Endometrial microvascular endothelial cells (primary cell): ENCODE results near the gene EPHB2. TPM values are rescaled to one million over a fixed set of nuclear protein-coding genes. Genes with fewer than 3 reads are reported as not detected.
"Not testable (repeated sequence)": the region's sequence is repeated elsewhere in the genome, so short reads cannot be mapped to it uniquely, and the experiment has no call there.

Experiments
- in situ Hi-C: cut with HindIII; loops from 2 replicates; pipeline ENCODE4 v1.10.0; 2017; ENCODE audit warnings: low sequenced_read_pairs, low pct_unique_long_range_greater_than_20kb; ENCODE audit errors: inconsistent ontology term
- total RNA-seq: library from RNA; depleted of rRNA; stranded (reverse); fragments of >200 nt; gene quantifications from one replicate; pipeline ENCODE4 v1.2.3, GENCODE V29; 2015; ENCODE audit errors: inconsistent ontology term

The EPHB2 gene
- total RNA-seq, 1 donor from 2014 or later: 84.5 TPM

DNA sequence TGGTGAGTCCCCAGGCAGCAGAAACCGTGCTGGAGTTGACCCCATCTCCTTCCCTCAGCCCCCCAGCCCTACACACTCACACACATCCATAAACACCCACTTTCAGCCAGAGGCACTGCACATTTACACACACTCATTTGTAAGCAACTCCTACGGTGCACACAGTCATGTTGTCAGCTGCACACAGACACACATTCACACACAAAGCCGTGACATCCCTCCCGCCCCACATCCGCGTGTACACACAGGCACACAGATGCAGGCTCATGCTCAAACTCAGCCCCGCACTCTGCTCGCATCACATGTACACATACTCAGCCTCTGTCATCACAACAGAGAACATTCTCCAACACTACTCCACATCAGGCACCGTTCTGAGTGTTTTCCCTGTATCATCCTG, 214.5 kb downstream of the EPHB2 start:
- in situ Hi-C loops: no loop called here

- in situ Hi-C loops: no loop called here
These were observed 219.7 kb downstream of the EPHB2 start for GRCh38 chr1:22930240-22930912.

DNA sequence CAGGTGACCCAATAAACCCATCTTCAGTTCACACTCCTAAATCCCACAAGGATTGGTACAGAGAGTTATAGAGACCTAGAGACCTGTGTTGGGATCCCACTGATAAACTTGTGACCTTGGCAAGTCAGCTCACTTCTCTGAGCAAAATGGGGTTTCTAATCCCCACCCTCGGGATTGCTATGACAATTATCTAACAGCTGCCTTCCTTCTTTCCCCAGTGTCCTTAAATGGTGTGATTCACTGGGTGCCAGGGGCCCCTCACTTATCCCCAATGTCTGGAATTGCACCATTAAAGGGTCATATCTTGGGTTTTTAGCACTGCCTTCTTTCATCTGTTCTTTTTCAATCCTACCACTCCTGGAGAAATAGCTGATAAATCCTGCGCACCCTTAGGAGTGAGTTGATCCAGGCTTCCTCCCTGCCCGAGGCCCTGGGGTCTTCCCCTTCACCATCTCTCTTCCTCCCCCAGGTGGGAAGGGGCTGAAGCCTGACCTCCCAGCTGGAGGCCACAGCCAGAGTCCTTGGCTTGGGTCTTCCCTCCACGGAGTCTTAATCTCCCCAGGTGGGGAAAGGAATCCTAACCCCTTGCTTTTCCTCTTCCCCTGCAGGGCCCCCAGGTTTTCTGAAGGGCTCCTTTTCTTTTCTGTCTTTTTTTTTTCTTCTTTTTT, 222.3 kb downstream of the EPHB2 start:
- in situ Hi-C loops: no loop called here

DNA sequence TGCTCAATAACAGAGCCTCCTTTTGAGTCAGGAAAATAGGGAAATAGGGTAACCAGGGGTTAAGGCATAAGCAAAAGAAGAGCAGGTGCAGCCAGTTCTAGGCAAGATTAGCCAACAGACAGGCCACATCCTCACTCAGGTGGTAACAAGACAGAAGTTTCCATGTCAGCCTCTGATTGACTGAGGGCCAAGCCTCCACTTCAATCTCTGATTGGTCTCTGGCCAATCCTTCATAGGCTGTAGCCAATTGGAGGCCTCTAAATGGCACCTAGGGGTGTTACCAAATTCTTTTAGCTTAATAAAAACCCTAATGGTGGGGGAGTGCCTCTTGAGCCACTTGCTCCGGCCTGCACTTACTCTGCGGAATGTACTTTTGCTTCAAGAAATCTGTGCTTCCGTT, 224.8 kb downstream of the EPHB2 start:
- in situ Hi-C loops: no loop called here

DNA sequence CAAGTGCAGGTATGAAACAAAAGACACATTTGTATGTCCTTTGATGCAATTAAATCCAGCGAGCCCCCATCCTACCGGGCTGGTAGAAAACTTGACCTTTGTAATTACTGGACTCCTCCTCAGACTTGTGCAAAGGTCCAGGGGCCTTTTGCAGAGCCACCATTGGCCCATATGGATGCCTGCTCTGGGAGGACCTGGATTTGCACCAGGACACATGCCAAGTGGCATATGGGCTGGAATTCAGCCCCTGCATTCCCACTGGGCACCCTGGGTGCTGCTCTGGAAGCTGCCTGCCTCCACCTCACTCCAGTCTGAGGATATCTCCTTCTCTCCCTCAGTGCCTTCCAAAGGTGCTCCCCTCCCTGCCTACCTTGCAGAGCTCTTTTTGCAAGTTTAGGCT, 226.0 kb downstream of the EPHB2 start:
- in situ Hi-C loops: no loop called here

DNA sequence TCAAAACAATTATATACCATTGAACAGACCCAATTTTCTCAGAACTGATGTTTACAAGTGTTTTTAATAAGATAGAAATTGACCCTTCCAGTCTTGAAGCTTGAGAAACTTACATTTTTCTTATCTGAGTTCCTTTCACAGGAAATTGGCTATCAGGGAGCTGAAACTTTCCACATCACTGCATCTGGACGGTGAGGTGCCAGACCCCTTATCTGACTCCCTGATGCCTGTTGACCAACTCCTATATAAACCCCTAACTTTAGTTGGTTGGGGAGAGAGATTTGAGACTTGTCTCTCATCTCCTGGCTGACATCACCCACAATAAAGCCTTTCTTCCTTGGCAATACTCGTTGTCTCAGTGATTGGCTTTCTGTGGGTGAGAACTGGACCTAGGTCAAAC, 230.6 kb downstream of the EPHB2 start:
- in situ Hi-C loops: no loop called here

DNA sequence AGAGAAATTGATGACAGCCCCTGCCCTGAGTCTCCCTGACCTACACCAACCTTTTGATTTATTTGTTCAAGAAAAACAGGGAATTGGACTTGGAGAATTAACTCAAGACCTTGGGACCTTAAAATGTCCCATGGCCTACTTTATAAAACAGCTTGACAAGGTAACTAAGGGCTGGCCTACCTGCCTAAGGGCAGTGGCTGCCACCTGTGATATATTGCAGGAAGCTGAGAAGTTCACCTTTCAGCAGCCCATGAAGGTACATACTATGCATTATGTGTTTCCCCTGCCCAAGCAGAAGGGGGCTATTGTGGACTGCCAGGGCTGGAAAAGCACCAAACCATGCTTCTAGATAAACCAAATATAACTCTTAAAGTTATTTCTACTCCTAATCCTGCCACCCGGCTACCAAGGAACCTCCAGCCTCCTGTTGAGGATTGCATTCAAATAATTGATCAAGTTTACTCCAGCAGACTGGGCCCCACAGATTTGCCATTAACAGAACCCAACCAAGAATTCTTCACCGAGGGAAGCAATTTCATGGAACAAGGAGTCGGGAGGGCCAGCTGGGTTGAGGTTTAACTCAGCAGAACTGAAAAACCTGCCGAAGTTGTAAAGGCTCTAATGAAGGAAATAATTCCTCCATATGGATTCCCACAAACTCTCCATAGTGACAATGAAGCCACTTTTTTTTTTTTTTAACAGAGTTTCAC, 233.9 kb downstream of the EPHB2 start:
- in situ Hi-C loops: no loop called here

DNA sequence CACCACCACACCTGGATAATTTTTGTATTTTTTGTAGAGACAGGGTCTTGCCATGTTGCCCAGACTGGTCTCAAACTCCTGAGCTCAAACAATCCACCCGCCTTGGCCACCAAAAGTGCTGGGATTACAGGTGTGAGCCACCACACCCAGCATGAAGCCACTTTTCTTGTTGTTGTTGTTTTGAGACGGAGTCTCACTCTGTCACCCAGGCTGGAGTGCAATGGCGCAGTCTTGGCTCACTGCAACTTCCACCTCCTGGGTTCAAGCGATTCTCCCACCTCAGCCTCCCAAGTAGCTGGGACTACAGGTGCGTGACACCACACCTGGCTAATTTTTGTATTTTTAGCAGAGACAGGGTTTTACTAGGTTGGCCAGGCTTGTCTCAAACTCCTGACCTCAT, 234.5 kb downstream of the EPHB2 start:
- in situ Hi-C loops: not testable (repeated sequence)

GRCh38 chr1:22949822-22950331, 239.2 kb downstream of the EPHB2 start:
- in situ Hi-C loops: no loop called here

GRCh38 chr1:22951796-22952195, 241.2 kb downstream of the EPHB2 start:
- in situ Hi-C loops: no loop called here

DNA sequence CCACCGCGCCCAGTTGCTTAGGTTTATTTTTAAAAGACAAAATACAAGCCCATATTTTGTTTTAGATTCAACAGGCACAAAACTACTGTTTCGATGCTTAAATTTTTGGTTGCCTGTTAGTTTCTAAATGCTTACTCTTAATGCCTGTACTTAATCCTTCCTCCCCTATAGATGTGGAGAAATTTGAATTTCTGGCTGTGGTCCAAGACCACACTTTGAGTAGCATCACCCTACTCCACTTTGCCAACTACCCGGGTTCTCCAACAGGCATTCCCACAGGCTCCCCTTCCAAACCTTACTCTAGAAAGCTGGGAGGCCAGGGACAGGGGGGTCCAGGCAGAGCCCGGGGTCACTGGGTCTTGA, 242.0 kb downstream of the EPHB2 start:
- in situ Hi-C loops: no loop called here

GRCh38 chr1:22953057-22953739, 242.6 kb downstream of the EPHB2 start:
- in situ Hi-C loops: no loop called here

GRCh38 chr1:22953740-22954141, 243.1 kb downstream of the EPHB2 start:
- in situ Hi-C loops: no loop called here

- in situ Hi-C loops: no loop called here
These were observed 244.5 kb downstream of the EPHB2 start for GRCh38 chr1:22955146-22955545.

DNA sequence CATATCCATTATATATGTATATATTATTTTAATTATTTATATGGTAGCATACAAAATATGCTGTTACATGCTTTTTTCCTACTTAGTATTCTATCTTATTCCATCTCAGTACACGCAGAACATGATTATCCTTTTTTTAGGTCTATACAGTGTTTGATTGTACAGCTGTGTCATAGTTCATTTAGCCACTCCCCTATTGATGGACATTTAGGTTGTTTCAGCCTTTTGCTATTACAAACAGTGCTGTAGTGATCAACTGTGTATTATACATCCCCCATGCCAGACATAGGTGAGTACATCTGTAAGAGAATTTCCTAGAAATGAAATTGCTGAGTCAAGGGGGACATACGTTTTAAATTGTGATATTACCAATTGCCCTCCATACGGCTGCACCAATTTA, 246.4 kb downstream of the EPHB2 start:
- in situ Hi-C loops: no loop called here

GRCh38 chr1:22958556-22958955, 247.9 kb downstream of the EPHB2 start:
- in situ Hi-C loops: no loop called here

- in situ Hi-C loops: no loop called here
These were observed 249.1 kb downstream of the EPHB2 start for GRCh38 chr1:22959545-22960360.

- in situ Hi-C loops: no loop called here
These were observed 251.9 kb downstream of the EPHB2 start for GRCh38 chr1:22962558-22962957.
